Activated T-helper 17 cell treated with anti-CD3 and anti-CD28 coated beads, Interleukin-2, amount 50 U/mL, for 72 hours (primary cell): ENCODE data around the gene ZNF407. TPM values are rescaled to one million over a fixed set of nuclear protein-coding genes. Genes with fewer than 3 reads are reported as not detected.
A peak's percentile ranks its signal among the peaks of the same experiment; 100 is the strongest.

Experiments
- ATAC-seq: fragments of 150-1000 bp; cut with Tn5 transposase; replicated peaks from 2 replicates; pipeline ENCODE4 v1.10.0; 2021; ENCODE audit warnings: mild to moderate bottlenecking, moderate library complexity
- H3K27ac Mint-ChIP-seq: one replicate; pipeline ENCODE4 v1.8.0; 2022; ENCODE audit warnings: mixed read lengths
- H3K27me3 Mint-ChIP-seq: one replicate; pipeline ENCODE4 v1.8.0; 2022; ENCODE audit warnings: mixed read lengths
- H3K36me3 Mint-ChIP-seq: one replicate; pipeline ENCODE4 v1.8.0; 2022; ENCODE audit warnings: low read depth, mild to moderate bottlenecking, mixed read lengths
- H3K4me1 Mint-ChIP-seq: one replicate; pipeline ENCODE4 v1.8.0; 2022; ENCODE audit warnings: mixed read lengths
- H3K4me3 Mint-ChIP-seq: one replicate; pipeline ENCODE4 v1.8.0; 2022; ENCODE audit warnings: mild to moderate bottlenecking, mixed read lengths
- H3K9me3 Mint-ChIP-seq: one replicate; pipeline ENCODE4 v1.8.0; 2022; ENCODE audit warnings: mixed read lengths
- total RNA-seq, 2 donors: library from RNA; stranded (reverse); gene quantifications; one replicate each; pipeline ENCODE4 v1.2.3, GENCODE V29; 2022

Gene ZNF407
- total RNA-seq, 2 donors from 2014 or later, result 17.9 to 22.5 TPM

- no peaks in the 10 kb centered on the region for H3K4me1 Mint-ChIP-seq
- H3K9me3 Mint-ChIP-seq, result no peaks in the 10 kb centered on the region
- peaks cover 18% of the 10 kb centered on the region for H3K27me3 Mint-ChIP-seq
- no peak for ATAC-seq
- no peak overlapping the region for H3K27ac Mint-ChIP-seq
- no peaks in the 10 kb centered on the region for H3K36me3 Mint-ChIP-seq
- no peak overlapping the region for H3K4me3 Mint-ChIP-seq
These were observed 28.3 kb upstream of the ZNF407 start for GRCh38 chr18:74569401-74569800.

- no peak overlapping the region for H3K27ac Mint-ChIP-seq
- H3K4me1 Mint-ChIP-seq, result no peaks in the 10 kb centered on the region
- peaks cover 18% of the 10 kb centered on the region for H3K27me3 Mint-ChIP-seq
- H3K4me3 Mint-ChIP-seq, result no peak overlapping the region
- no peaks in the 10 kb centered on the region for H3K9me3 Mint-ChIP-seq
- H3K36me3 Mint-ChIP-seq, result no peaks in the 10 kb centered on the region
- ATAC-seq, result no peak
These were observed 27.4 kb upstream of the ZNF407 start for GRCh38 chr18:74570266-74570665.

- H3K27ac Mint-ChIP-seq, result no peak overlapping the region
- no peak for ATAC-seq
- H3K36me3 Mint-ChIP-seq, result no peaks in the 10 kb centered on the region
- no peaks in the 10 kb centered on the region for H3K4me1 Mint-ChIP-seq
- H3K27me3 Mint-ChIP-seq, result peaks cover 22% of the 10 kb centered on the region
- H3K9me3 Mint-ChIP-seq, result no peaks in the 10 kb centered on the region
- no peak overlapping the region for H3K4me3 Mint-ChIP-seq
These were observed 25.6 kb upstream of the ZNF407 start for GRCh38 chr18:74571895-74572680.

- Mint-ChIP-seq H3K9me3 (no peaks in the 10 kb centered on the region), H3K36me3 (no peaks in the 10 kb centered on the region), H3K27me3 (peaks cover 21% of the 10 kb centered on the region), H3K4me1 (no peaks in the 10 kb centered on the region), H3K27ac (no peak overlapping the region), H3K4me3 (no peak overlapping the region)
- no peak for ATAC-seq
These were observed 24.6 kb upstream of the ZNF407 start for GRCh38 chr18:74573053-74573452.

GRCh38 chr18:74574916-74575315 is 22.8 kb upstream of the ZNF407 start:
- Mint-ChIP-seq H3K4me1 (no peaks in the 10 kb centered on the region), H3K36me3 (no peaks in the 10 kb centered on the region)

GRCh38 chr18:74577019-74577418 is 20.7 kb upstream of the ZNF407 start:
- Mint-ChIP-seq H3K4me1 (no peaks in the 10 kb centered on the region), H3K27ac (no peak overlapping the region), H3K36me3 (no peaks in the 10 kb centered on the region), H3K4me3 (no peak overlapping the region), H3K9me3 (no peaks in the 10 kb centered on the region), H3K27me3 (peaks cover 17% of the 10 kb centered on the region)
- ATAC-seq, result no peak

More at GRCh38 chr18:74574916-74575315, 22.8 kb upstream of the ZNF407 start:
- no peak for ATAC-seq
- no peak overlapping the region for H3K4me3 Mint-ChIP-seq
- H3K27me3 Mint-ChIP-seq, result peaks cover 17% of the 10 kb centered on the region
- no peak overlapping the region for H3K27ac Mint-ChIP-seq
- no peaks in the 10 kb centered on the region for H3K9me3 Mint-ChIP-seq

- H3K4me3 Mint-ChIP-seq, result no peak overlapping the region
- H3K27me3 Mint-ChIP-seq, result peaks cover 26% of the 10 kb centered on the region
- ATAC-seq, result no peak
These were observed 18.1 kb upstream of the ZNF407 start for GRCh38 chr18:74579496-74580065.

GRCh38 chr18:74582642-74583041 is 15.0 kb upstream of the ZNF407 start:
- Mint-ChIP-seq H3K4me3 (no peak overlapping the region), H3K27ac (no peak overlapping the region), H3K4me1 (no peaks in the 10 kb centered on the region), H3K36me3 (no peaks in the 10 kb centered on the region), H3K9me3 (no peaks in the 10 kb centered on the region), H3K27me3 (peaks cover 43% of the 10 kb centered on the region)
- no peak for ATAC-seq

More at GRCh38 chr18:74579496-74580065, 18.1 kb upstream of the ZNF407 start:
- Mint-ChIP-seq H3K36me3 (no peaks in the 10 kb centered on the region), H3K4me1 (no peaks in the 10 kb centered on the region), H3K27ac (no peak overlapping the region), H3K9me3 (no peaks in the 10 kb centered on the region)

- H3K9me3 Mint-ChIP-seq, result no peaks in the 10 kb centered on the region
- peaks cover 37% of the 10 kb centered on the region for H3K27me3 Mint-ChIP-seq
- no peak overlapping the region for H3K27ac Mint-ChIP-seq
- ATAC-seq, result no peak
- H3K4me1 Mint-ChIP-seq, result peaks cover 8% of the 10 kb centered on the region
- H3K36me3 Mint-ChIP-seq, result no peaks in the 10 kb centered on the region
- no peak overlapping the region for H3K4me3 Mint-ChIP-seq
These were observed 10.2 kb upstream of the ZNF407 start for GRCh38 chr18:74587441-74587840.

GRCh38 chr18:74589021-74589420 is 8.6 kb upstream of the ZNF407 start:
- H3K4me3 Mint-ChIP-seq, result peak overlapping the region; percentile 19
- H3K9me3 Mint-ChIP-seq, result no peaks in the 10 kb centered on the region
- peak overlapping the region; percentile 41 for H3K27ac Mint-ChIP-seq
- peak; percentile 60 for ATAC-seq
- peaks cover 28% of the 10 kb centered on the region for H3K27me3 Mint-ChIP-seq
- peaks cover 12% of the 10 kb centered on the region for H3K4me1 Mint-ChIP-seq
- peaks cover 14% of the 10 kb centered on the region for H3K36me3 Mint-ChIP-seq

- H3K27me3 Mint-ChIP-seq, result peaks cover 23% of the 10 kb centered on the region
- no peak overlapping the region for H3K4me3 Mint-ChIP-seq
- H3K27ac Mint-ChIP-seq, result no peak overlapping the region
- peaks cover 20% of the 10 kb centered on the region for H3K36me3 Mint-ChIP-seq
- ATAC-seq, result no peak
- H3K9me3 Mint-ChIP-seq, result no peaks in the 10 kb centered on the region
- H3K4me1 Mint-ChIP-seq, result peaks cover 12% of the 10 kb centered on the region
These were observed 7.9 kb upstream of the ZNF407 start for GRCh38 chr18:74589811-74590210.

- H3K27ac Mint-ChIP-seq, result no peak overlapping the region
- peaks cover 29% of the 10 kb centered on the region for H3K36me3 Mint-ChIP-seq
- peak; percentile 18 for ATAC-seq
- H3K4me3 Mint-ChIP-seq, result no peak overlapping the region
- peaks cover 18% of the 10 kb centered on the region for H3K27me3 Mint-ChIP-seq
- H3K9me3 Mint-ChIP-seq, result no peaks in the 10 kb centered on the region
- H3K4me1 Mint-ChIP-seq, result peaks cover 20% of the 10 kb centered on the region
These were observed 7.0 kb upstream of the ZNF407 start for GRCh38 chr18:74590671-74591070.

GRCh38 chr18:74595431-74595830 is 2.2 kb upstream of the ZNF407 start:
- H3K27ac Mint-ChIP-seq, result peak overlapping the region; percentile 87
- H3K27me3 Mint-ChIP-seq, result no peaks in the 10 kb centered on the region
- H3K4me3 Mint-ChIP-seq, result peak overlapping the region; percentile 96
- H3K9me3 Mint-ChIP-seq, result no peaks in the 10 kb centered on the region
- H3K36me3 Mint-ChIP-seq, result peaks cover 48% of the 10 kb centered on the region
- H3K4me1 Mint-ChIP-seq, result peaks cover 25% of the 10 kb centered on the region
- peak; percentile 13 for ATAC-seq

- H3K36me3 Mint-ChIP-seq, result peaks cover 48% of the 10 kb centered on the region
- H3K9me3 Mint-ChIP-seq, result no peaks in the 10 kb centered on the region
- peak overlapping the region; percentile 96 for H3K4me3 Mint-ChIP-seq
- H3K27me3 Mint-ChIP-seq, result no peaks in the 10 kb centered on the region
- H3K4me1 Mint-ChIP-seq, result peaks cover 30% of the 10 kb centered on the region
- peak overlapping the region; percentile 96 for H3K27ac Mint-ChIP-seq
- peak; percentile 56 for ATAC-seq
These were observed 522 bp upstream of the ZNF407 start for GRCh38 chr18:74597034-74597661.
